CD4-positive, alpha-beta T cell treated with Interleukin-15 for 4 hours (primary cell): Measurements from ENCODE around the gene FREY1.

Experiments
- DNase-seq: peaks from one replicate; pipeline ENCODE4 v3.0.0-alpha.2; 2020; ENCODE audit warnings: low spot score

FREY1 gene

GRCh38 chr11:45894555-45895247, 12.4 kb downstream of the FREY1 start:
- no peak for DNase-seq

GRCh38 chr11:45892856-45893255, 14.2 kb downstream of the FREY1 start:
- DNase-seq = no peak

DNA sequence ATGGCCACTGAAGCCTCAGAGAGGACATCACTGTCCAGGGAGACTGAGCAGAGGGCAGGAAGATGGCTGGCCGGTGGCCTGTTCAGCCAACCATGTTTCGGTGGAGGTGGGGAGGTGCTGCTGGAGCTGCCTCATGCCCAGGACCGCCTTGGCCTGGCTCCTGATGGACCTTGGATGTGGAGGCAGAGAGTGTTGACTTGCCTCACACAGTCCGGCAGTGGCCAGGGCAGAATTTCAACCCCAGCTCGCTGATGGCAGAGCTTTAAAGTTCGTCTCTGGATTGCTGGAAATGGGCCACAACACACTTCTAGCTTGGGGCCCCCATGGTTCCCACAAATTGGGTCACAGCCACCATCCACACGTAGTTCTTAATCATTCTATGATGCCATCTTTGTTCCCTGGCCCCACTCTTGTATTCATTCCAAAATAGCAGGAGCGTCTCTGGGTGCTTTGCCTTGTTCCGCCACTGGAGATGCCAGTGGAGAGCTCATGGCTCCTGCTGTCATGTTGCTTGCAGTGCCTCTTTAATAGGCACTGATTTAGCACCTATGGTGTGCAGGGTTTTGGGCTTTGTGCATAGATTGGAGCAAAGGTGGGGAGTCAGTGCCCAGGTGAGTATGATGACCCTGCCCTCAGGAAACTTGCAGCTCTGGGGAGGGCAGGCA, 16.1 kb downstream of the FREY1 start:
- no peak for DNase-seq

- DNase-seq = no peak
These were observed 17.1 kb downstream of the FREY1 start for GRCh38 chr11:45889966-45890365.

DNA sequence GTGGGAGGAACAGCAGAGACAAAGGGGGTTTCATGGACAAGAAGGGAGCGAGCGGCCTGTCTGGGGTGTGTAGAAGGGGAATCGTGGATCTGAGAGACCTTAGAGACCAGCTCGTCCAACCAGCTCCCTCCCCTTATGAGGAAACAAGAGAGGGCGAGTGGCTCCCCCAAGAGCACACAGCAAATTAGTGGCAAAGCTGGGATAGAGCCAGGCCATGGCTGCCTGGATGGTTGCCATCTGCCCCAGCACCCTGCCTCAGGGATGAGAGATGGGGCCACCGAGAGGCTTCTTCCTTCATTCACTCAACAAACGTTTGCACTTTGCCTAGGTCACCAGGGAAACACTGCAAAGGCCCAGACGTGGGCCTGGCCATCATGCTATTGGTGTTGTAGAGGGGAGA, 17.5 kb downstream of the FREY1 start:
- DNase-seq = no peak

DNA sequence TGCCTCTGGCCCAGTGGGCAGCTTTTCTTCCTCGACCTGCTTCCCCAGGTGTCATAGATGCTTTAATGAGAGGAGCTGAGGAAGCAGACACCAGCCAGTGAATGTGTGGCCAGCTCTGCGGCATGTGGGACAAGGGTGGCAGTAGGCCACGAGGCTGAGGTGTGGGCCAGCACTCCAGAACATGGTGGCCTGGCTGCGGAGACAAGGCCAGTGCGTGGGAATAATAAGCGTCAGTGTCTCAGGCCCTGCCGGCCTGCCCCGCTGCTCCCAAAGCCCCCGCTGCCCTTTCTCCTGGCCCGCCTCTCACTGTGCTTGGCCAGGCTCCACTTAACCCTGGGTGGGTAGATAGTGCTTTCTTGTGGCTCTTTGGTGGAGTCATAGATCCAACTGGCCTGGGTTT, 19.5 kb downstream of the FREY1 start:
- DNase-seq = no peak

DNA sequence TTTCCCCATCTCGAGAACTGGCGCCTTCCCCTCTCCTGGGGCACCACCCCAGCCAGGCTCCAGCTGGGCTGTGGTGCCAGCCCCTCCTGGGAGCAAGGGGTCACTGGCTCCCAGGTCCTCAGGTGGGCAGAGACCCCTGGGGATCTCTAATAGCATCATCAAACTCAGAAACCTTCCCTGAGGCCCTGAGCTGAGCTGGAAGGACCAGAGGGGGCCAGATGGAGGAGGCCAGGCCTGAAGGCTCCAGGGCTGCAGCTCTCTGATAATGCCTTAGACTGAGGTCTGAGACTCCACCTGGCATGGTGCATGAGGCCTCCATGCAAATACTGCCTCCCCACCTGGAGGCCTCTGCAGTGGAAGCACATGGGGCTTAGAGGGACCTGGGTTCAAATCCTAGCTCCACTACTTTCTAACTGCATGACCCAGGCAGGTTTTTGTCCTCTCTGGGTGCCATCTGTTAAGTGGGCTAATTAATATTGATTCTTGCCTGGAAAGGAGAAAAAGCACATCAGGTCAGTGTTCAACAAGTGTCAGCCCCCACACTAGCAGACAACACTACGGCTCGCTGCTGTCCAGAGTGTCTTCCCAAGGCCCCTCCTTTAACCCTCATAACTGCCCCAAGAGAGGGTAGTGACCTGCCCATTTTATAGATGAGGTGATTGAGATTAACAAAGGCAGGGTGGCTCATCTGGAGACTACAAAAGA, 20.1 kb downstream of the FREY1 start:
- no peak for DNase-seq

DNA sequence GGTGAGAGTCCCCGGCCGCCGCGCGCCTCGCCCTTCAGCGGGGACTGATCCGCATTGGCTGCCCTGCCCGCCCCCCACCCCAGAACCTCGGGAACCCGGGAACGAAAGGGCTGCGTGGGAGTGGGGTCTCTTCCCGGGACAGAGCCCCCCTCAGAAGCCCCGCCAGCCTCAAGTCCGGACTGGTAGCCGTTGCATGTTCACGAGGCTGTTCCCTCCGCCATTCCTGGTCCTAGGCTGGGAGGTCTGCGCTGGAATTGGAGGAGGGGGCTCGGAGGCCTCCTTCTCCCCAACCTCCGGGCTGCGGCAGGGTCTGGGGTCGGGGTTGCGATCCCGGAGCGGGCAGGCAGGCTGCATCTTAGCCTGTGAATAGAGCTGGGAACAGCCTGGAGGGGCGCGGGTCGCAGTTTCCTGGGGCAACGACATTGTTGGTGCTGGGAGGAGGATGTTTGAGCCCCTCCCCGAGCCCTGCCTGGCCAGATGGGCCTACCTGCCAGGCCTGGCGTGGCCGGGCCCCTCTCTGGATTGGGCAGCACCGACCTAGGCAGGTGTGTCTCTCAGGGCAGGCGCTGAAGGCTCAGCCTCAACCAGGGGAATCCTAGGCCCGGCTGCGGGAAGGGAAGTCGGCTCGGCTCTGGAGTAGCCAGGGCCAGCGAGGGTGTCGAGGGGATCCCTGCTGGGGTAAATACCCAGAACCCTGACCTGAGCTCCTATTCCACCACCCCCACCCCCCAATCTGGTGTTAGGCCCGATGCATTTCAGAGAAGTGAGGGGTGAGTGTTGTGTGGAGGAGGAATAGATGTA, 20.9 kb downstream of the FREY1 start:
- no peak for DNase-seq

GRCh38 chr11:45885274-45885920, 21.7 kb downstream of the FREY1 start, which contains the start of gene MAPK8IP1:
Gene MAPK8IP1, plus strand, starts transcription at chr11:45885651. Its CDS starts 170 bp downstream, at chr11:45885821.
- DNase-seq = peak; percentile 45

GRCh38 chr11:45884596-45885185, 22.4 kb downstream of the FREY1 start:
- DNase-seq = no peak

- DNase-seq = no peak
These were observed 25.2 kb downstream of the FREY1 start for GRCh38 chr11:45881708-45882368.

DNA sequence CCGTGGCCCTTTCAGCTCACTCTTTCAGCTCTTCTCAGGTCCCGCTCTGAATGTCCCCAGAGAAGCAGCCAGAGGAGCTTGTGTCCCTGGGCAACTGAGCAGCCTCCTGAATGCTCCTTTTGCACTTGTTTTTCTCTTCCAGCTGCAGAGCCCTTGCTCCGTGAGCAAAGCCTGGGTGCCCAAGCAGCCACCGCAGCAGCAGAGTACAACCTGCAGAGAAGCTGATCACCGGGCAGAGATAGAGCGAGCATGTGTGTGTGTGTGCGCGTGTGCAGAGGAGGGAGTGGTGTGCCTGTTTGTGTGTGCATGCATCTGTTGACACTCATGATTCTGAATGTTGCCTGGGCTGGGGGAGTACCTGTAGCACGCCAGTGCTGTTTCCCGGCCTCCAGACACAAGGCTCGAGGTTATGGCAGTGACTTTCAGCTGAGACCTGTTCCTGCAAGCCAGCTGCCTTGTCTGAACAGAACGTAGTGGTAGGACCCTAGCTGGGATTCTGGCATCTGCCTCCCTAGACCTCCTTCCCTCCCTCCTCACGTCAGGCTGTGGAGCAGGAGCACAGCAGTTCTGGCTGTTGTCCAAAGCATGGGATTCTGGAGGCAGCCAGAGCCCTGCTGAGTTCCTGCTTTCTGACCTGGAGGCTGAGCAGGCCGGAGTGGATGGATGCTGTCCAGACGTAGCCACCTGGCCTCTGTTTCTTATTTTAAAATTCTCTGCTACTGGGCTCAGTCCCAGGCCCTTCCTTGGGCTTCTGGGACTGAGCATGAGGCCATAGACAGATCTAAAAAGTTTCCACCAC, 26.1 kb downstream of the FREY1 start:
- no peak for DNase-seq

DNA sequence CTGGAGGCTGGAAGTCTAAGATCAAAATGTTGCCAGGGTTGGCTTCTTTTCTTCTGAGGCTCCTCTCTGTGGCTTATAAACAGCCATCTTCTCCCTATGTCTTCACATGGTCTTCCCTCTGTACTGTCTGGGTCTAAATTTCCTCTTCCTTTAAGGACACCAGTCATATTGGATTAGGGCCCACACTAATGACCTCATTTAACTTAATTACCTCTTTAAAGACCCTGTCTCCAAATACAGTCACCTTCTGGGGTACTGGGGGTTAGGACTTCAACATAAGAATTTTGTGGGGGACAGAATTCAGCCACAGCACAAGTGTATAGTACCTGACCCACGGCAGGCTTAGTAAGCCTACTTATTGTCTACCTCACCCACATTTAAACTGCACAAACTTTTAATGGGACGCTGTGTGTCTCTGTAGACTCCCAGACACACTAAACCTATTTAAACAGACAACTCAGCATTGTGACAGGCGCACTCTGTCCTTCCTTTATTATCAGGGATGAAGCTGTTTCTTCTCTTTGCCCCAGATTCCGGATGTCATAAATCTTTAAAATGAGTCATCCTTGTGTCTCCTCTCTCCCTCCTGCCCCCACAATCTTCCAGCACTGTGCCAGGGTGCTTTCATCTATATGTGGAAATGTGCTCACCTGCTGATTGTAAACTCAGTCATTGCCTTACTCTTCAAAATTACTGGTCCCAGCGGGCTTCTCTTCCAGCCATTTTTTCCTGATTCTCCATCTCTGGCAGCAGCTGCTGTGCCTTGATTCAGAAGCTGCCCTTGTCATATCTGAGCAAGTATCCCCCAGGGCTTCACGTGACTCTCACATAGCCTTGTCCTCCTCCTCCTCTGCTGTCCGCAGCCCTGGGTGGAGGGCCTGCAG, 27.0 kb downstream of the FREY1 start:
- DNase-seq = no peak

DNA sequence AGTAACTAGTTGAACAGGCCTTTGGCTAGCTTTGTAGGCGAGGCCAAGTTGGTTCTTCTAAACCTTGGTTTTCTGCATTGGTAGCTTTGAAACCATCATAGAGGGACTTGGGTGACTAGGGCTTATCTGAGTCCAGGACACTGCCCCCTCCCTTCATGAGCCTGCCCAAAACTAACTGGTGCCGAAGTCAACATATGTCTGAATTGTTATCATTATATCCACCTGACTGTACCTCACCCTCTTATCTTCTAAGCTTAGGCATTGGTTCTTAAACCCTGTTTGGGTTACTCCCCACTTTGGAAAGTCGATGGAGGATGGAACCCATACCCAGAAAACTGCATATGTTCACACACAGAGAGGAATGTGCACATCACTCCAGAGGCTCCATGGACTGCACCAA, 29.2 kb downstream of the FREY1 start:
- no peak for DNase-seq

- DNase-seq = no peak
These were observed 29.9 kb downstream of the FREY1 start for GRCh38 chr11:45877221-45877620.

- DNase-seq = no peak
These were observed 30.7 kb downstream of the FREY1 start for GRCh38 chr11:45876401-45876800.

GRCh38 chr11:45872651-45873356, 34.3 kb downstream of the FREY1 start:
- DNase-seq = peak; percentile 10

DNA sequence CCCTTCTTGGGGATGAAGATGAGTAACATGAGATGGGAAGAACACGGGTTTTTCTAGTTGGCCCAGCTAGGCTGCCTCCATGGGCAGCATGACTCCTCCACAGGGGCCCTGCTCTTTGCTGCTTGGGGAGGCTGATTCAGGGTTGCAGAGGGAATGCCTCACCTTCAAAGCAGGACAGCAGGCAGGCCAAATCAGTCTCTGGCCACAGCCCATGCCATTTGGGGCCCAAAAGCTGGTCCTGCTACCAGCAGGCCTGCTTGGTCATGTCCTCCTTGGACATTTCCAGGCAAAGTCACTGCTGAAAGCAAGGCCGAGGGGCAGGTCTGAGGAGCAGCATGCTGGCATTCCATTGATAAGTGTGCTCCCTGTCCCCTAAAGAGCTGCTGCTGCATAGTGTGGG, 35.4 kb downstream of the FREY1 start:
- no peak for DNase-seq
